Measurements from ENCODE around the gene OR6K3.

The OR6K3 gene

DNA sequence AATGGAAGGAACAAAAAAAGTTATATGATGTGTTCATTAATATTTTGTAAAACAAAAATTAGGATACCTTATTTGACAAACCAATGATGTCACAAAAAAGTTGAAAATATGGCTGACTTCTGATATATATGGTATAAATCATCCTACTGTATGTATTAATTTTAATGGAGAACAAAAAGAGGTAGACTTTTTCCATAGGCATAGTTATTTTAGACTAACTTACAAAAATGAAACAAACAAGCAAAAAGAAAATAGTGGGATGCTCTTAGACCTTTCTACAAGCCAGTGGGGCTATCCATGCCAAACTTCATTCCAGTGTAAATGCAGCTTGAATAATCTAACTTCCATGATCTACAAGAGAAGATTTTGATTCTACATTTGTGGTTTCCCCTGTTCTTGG is 33.5 kb downstream of the OR6K3 start:
- DNase-seq (ENCODE audit: low read depth in 2 of 2) = no peak

DNA sequence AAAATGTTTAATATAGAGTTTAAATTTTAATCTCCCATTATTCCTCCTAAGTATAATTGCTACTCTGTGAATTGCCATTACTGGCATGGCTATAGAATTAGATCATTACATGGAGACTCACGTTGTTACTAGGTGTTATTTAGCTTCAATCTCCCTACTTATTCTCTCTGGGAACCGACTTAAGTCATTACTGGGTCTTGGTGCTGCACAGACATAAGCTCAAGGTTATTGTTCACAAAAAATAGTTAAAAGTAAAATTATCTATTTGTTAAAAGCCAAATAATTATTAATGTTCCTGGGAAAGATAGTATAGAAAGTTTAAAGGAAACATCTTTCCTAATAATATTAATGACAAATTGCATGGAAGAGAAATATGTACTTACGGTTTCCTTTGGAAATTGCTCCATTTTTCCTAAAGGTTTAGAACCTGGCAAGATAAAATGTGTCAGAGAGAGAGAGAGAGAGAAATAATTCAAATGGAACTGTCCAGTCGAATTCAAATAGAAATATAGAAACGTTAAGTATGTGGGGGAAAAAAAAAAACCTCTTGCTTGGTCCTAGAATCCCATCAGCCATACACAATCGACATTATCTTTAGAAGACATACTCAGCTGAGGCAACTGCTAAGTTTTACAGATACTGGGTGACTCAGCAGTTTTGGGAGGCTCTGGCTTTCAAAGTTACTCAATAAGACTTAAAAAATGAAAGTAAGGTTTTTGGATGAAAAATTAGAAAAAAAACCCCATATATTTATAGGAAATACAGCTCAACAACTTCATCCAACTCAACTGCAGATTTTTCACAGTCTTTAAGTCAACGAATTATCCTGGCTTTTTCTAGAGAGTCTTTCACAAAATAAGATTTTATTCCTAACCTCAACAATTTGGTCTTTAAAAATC is 34.2 kb downstream of the OR6K3 start, which contains the start of gene SPTA1:
Gene SPTA1, minus strand, starts transcription at position 605 of the 899 bp plus-strand sequence. Its CDS starts 198 bp downstream, at position 407.
- no peak for DNase-seq (ENCODE audit: low read depth in 2 of 2)

DNA sequence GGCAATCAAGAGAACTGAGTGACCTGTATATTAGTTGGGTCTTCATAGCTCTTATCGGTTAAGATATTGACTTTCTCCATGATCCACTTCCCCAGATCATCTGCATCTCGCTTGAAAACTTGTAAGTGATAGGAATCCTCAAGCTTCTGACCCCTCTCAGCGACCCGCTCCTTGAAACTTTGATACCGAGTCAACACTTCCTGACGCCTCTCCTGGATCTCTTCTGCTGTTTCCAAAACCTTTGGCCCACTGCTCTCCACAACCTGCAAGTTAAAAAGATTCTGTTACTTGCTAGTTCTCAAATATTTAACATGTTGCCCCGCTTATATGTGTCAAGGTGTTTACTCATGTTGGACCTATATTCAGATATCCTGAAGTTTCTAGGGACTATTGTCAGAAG is 35.4 kb downstream of the OR6K3 start:
- no peak for DNase-seq (ENCODE audit: low read depth in 2 of 2)

DNA sequence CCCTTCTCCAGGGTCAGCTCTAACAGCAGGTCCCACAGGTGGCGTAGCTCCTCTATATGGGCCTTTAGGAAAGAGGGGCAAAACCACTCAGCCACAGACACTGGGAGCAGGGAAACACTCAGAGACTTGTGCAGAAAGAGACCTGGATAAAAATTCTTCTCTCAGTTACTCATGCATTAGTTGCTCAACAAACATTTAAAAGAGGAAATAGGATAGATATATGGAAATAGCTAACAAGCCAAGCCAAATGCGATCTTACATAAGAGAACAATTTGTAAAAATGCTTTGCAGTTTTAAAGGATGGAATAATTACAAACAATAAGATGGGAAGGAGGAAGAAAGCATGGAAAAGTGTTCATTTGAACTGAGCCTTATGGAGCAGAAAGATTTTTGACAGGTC is 38.9 kb downstream of the OR6K3 start:
- no peak for DNase-seq (ENCODE audit: low read depth in 2 of 2)

DNA sequence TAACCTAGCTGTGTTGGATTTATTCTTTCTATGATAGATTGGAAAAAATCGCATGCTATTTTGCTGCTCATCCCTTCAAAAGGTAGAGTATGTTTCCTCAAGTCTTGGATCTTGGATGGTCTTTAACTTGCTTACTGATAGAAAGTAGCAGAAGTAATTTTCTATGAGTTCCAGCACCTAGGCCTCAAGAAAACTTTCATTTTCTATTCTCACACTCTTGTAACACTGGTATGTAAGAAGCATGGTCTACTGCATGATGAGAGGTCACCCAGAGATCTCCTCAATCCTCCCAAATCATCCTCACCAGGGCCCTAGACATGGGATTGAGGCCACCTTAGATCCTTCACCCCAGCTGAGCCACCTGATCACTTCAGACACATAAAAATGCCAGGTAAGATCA is 41.2 kb downstream of the OR6K3 start:
- DNase-seq (ENCODE audit: low read depth in 2 of 2) = no peak

DNA sequence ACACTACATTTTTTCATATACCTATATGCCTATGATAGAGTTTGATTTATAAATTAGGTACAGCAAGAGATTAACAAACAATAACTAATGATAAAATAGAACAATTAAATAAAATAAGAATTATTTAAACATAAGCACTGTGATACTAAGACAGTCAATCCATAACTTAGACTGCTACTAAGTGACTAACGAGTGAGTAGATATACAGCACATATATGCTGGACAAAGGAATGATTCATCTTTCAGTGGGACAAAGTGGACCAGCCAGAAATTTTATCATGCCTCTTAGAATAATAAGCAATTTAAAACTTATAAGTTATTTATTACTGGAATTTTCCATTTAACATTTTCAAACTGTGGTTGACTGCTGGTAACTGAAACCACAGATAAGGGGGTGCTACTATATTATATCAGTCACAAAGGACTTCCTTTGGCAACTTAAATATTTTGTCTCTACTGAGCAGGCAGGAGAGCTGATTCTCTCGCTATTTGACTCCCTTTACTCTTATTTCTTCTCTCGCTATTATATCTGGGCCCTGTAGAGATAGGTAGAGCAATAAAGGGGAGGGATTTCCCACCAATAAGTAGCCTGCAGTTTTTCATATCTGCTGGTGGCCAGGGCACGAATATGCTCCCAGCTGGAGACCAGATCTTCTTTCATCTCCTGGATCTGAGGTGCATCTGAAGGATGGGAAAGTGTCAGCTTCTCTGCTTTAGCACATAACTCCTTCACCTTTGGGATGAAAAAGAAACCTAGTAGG is 44.8 kb downstream of the OR6K3 start:
- DNase-seq (ENCODE audit: low read depth in 2 of 2) = no peak

DNA sequence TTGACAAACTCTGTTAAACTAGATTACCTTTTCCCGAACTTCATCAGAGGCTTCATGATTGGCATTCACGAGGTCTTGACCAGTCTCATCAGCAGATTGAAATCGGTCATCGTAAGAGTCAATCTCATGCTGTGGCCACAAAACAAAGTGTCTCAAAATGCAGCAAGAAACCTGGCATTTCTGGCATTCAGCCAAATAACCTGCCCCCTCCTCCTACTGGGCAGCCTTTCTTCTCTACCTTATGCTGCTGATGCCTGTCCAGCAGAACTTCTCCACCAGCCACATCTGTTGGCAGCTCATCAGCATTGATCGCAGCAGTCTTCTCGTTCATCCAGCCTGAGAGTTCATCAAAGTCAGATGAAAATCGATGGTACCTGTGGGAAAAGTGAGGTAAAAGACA is 46.2 kb downstream of the OR6K3 start:
- no peak for DNase-seq (ENCODE audit: low read depth in 2 of 2)
